Stimulated activated CD4-positive, alpha-beta T cell treated with anti-CD3 and anti-CD28 coated beads, TNF-alpha, amount 100 ng/mL, for 24 hours (primary cell): ENCODE results near the gene RNF31.
"Not testable (repeated sequence)": the region's sequence is repeated elsewhere in the genome, so short reads cannot be mapped to it uniquely, and the experiment has no call there.

Source experiments
- DNase-seq, 3 experiments: peaks; one replicate each; pipeline ENCODE4 v3.0.0-alpha.2; 2020; ENCODE audit warnings: low read depth in 3 of 3

The RNF31 gene

DNA sequence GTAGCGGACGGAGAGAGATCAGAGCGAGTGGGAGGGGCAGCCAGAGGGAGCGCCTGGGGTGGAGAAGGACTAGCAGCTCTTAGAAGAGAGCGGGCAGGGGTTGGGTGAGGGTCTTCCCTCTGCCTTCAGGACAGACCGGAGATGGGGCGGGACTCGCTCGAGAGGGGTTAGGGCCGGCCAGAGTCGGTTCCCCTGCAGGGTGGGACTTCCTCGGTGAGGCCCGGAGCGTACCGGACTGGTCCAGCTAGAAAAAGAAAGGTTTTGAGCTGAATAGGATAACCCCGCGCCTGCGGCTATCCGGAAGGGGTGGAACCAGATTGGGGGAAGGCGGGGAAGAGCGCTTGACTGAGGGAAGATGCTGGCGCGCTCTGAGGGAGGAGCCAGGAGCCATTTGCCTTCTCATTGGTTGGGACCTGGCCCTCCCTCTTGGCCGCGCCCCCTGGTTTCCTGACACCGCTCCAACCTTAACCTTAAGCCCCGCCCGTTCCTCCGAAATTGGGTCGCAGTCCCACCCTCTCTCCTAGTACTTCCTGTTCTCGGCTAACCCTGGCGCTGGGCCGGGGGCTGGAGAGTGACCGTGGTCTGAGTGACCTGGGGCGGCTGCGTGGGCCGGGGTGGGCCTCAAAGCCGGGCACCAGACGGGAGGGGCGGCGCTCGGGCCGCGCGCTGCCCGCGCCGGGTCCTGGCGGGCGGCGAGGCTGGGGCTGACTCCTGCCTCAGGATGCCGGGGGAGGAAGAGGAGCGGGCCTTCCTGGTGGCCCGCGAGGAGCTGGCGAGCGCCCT is at the start of gene RNF31:
TSS of gene RNF31 (plus strand) at position 521 of the 783 bp plus-strand sequence. CDS start at position 722, 201 bp downstream.
- peak; percentile 95 to 99 (median 96) for DNase-seq

DNA sequence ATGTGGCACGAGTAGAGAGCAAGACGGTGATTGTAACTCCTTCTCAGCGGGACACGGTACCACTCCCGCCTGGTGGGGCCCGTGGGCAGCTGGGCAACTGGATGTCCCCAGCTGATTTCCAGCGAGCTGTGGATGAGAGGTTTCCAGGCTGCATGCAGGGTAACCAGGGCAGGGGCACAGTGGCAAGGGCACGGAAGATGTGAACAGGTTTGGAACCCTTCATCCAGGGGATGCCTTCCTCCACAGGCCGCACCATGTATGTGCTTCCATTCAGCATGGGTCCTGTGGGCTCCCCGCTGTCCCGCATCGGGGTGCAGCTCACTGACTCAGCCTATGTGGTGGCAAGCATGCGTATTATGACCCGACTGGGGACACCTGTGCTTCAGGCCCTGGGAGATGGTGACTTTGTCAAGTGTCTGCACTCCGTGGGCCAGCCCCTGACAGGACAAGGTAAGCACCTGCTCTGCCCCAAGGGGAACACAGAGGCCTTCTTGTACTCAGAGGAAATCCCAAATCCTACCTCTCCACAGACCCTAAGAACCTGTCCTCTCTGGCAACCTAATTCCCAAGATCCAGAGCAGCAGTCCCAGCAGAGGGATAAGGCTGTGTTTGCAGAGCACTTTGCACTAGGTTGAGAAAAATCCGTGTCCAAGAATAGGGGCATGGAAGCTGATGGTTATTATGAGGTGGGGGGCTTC is 48.9 kb upstream of the RNF31 start:
- no peak for DNase-seq

DNA sequence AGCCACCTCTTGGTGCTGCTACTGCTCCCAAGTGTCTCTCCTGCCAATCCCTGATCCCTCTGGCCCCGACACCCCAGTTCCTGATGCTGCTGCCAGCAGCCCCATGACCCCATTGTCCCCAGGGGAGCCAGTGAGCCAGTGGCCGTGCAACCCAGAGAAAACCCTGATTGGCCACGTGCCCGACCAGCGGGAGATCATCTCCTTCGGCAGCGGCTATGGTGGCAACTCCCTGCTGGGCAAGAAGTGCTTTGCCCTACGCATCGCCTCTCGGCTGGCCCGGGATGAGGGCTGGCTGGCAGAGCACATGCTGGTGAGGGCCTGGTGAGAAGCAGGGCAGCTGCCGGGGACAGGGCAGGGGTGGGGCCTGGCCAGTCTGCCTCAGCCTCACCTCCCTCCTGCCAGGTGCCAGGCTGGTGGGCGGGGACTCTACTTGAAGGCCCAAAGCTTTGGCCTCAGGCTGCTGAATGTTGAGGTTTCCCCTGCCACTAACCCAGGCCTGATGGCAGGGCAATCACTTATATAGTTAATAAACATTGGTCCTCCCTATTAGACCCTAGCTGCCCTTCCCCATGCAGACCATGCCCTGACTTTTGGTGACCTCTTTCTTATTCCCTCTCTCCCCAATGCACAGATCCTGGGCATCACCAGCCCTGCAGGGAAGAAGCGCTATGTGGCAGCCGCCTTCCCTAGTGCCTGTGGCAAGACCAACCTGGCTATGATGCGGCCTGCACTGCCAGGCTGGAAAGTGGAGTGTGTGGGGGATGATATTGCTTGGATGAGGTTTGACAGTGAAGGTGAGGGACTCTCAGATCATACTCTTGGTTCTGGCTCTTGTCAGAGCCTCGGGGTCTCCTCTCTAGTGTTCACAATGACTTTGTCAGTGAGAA is 48.1 kb upstream of the RNF31 start:
- no peak for DNase-seq

DNA sequence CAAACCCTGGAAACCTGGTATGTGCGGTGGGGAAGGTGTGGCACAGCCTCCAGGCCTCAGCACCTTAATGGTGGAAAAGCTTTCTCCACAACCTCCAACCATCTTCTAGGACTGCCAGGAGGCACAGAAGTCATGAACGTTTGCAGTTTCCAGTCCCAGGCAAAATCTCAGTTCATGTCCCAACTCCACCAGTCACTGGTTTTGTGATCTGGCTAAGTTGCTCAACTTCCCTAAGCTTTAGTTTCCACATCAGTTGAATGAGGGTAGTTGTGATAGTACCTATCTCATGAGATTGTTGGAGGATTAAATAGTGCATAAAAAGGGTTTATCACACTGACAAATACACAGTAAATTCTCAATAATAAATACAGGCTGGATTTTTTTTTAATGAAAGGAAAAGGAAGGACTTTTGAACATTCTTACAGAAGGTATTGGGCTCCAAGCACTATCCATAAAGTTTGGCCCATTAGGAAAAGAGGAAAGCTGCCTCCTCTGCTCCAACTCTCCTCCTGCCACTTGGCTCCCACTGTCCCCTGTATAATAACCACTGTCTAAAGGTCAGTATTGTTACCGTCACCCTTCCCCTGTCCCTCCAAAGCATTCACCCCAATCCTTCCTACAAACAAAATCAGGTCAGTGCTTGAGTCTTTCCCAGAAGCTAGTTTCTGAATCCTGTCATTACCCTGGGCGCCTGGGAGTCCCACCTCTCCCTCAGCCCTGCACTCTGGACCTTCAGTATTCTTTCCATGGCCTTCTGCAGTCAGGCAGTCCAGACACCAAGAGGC is 46.9 kb upstream of the RNF31 start:
- no peak for DNase-seq

DNA sequence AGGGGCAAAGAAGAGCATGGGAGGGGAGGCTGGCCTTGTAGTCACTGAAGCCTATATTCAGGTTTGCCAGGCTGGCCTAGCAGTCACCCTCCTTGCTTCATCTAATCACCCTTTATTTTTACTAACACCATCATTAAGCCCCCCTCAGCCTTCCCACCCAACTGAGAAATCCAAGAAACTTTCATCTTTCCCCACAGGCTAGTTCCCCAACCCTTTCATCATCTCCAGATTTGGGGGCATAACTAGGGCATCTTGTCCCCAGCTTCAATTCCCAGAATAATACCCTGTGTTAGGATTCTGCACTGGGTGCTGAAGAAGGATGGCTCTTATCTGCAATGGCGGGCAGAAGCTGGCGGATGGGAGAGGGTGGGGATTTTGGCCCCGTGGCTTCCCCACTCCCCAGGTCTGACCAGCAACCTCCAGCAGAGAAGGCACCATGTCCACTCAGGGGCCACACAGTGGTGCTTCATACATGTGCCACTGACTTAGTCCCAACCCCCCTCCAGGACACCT is 46.3 kb upstream of the RNF31 start:
- no peak for DNase-seq

DNA sequence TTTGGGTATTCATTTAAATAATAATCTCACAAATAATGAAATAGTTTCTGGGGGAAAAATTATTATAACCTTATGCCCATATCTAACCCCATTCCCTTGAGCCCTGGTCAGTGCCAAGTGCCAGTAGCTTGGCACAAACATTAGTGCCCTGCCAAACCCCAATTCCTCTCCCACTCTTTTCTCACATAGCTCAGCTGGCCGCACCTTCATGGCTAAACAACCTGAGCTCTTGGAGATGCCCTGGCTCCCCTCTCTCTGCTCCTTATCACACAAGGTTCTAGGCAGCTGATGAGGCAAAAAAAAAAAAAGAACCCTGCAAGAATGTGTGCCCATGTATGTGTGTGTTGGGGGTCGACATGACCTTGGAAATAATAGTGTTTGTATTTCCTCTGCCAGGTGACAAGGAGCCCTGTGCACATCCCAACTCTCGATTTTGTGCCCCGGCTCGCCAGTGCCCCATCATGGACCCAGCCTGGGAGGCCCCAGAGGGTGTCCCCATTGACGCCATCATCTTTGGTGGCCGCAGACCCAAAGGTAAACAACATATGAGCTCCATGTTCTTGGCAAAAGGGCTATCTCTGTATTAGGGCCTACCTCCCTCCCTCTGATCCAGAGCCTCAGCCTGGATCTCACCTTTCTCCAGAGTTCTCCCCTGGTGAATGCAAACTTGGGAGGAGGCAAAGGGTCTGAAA is 44.8 kb upstream of the RNF31 start:
- DNase-seq = no peak

DNA sequence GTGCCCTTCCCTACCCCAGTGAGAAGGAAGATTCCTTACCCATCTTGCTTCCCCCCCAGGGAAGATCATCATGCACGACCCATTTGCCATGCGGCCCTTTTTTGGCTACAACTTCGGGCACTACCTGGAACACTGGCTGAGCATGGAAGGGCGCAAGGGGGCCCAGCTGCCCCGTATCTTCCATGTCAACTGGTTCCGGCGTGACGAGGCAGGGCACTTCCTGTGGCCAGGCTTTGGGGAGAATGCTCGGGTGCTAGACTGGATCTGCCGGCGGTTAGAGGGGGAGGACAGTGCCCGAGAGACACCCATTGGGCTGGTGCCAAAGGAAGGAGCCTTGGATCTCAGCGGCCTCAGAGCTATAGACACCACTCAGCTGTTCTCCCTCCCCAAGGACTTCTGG is 43.8 kb upstream of the RNF31 start:
- no peak for DNase-seq

DNA sequence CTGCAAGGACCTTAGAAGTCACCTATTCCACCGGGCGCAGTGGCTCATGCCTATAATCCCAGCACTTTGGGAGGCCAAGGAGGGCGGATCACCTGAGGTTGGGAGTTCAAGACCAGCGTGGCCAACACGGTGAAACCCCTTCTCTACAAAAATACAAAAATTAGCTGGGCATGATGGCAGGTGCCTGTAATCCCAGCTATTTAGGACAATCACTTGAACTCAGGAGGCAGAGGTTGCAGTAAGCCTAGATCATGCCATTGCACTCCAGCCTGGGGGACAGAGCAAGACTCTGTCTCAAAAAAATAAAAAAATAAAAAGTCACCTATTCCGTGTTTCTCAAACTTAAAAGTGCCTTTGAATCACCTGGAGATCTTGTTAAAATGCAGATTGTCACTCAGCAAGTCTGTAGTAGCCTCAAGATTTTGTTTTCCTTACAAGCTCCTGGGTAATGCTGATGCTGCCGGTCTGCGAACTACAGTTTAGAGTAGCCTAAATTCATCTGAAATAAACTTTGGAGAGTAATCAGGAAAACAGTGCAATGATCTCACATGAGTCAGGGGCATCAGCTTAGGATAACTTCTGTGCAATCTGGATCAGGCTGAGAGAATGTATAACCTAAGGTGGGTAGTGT is 41.6 kb upstream of the RNF31 start:
- DNase-seq = not testable (repeated sequence)

DNA sequence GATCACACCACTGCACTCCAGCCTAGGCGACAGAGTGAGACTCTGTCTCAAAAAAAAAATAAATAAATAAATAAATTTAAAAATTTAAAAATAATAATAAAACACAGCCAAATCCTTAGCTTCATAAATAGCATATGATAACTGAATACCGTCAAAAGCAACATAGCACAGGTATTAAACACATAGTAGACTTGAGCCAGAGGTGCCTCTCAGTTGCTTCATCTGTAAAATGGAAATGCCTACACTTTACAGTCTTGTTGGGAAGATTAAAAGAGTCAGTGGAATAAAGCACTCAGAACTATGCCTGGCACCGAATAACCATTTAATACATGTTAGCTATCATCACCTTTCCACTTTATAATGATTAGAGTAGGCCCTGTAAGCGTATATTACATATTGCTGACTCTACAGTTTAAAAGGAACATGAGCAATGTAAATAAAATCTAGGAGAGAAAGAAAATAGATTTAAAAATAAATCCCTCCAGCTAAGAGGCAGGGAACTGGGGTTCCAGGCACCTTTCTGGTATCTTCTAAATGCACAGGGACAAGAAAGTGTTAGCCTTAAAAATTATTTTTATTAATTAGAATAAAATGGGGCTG is 40.5 kb upstream of the RNF31 start:
- DNase-seq = no peak

DNA sequence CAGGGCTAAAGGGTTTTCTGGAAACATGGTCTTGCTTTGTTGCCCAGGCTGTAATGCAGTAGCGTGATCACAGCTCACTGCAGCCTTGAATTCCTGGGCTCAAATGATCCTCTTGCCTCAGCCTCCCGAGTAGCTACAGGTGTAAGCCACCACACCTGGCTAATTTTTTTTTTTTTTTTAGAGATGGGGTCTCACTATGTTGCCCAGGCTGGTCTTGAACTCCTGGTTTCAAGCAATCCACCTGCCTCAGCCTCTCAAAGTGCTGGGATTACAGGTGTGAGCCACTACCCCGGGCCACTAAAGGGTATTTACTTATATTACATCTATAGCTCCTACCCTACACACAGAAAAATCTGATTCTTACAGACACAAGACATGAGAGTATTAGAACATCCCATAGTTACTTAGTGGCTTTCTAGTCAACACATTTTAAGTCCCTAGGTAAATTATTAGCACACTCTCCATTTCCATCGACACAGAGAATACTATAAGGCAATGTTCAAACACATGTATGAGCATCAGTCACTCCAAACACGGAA is 38.9 kb upstream of the RNF31 start:
- DNase-seq = no peak

DNA sequence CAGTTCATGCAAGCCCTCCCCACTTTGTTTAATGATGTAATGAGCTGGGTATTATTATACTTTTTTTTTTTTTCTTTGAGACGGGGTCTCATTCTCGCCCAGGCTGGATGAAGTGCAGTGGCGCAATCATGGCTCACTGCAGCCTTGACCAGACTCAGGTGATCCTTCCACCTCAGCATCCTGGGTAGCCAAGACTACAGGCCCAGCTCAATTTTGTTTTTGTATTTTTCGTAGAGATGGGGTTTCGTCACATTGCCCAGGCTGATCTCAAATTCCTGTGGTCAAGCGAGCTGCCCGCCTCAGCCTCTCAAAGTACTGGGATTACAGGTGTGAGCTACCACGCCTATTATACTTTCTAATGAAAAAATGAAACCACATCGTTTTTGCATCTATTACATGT is 37.2 kb upstream of the RNF31 start:
- DNase-seq = no peak

DNA sequence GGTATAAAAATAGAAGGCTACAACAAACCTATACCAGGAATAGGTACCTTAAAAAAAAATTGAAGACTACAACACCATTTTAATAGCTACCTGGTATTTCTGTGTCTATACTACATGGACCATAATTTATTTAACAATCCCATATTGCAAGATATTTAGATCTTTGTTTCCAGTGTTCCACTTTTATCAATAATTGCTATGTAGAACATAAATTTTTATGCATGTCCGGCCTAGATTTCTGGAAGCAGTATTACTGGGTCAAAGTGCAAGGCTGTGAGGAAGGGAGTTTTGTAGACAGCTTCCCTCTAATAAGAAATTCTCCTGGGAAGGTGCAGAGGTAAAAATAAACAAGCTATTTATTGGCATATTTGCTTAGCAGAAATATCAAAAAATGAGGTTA is 36.8 kb upstream of the RNF31 start:
- DNase-seq = no peak

DNA sequence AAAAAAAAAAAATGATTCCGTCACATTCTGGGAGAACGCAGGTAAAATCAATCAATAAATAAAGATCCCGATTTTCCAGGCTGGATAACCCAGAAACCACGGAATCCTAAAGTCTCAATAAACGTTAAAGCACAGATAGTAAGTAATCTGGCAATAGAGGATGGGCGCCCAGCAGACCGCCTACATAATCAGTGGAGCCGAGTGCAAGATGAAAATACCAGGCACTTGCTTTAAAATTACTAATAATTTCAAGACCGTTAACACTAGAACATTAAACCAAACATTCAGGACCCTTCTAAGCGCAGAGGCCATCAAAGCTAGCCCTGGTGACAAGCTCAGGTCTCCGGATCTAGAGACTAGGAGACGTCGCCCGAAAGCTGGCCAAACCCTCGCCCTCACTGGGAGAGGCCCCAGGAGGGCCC is 33.9 kb upstream of the RNF31 start:
- no peak for DNase-seq

DNA sequence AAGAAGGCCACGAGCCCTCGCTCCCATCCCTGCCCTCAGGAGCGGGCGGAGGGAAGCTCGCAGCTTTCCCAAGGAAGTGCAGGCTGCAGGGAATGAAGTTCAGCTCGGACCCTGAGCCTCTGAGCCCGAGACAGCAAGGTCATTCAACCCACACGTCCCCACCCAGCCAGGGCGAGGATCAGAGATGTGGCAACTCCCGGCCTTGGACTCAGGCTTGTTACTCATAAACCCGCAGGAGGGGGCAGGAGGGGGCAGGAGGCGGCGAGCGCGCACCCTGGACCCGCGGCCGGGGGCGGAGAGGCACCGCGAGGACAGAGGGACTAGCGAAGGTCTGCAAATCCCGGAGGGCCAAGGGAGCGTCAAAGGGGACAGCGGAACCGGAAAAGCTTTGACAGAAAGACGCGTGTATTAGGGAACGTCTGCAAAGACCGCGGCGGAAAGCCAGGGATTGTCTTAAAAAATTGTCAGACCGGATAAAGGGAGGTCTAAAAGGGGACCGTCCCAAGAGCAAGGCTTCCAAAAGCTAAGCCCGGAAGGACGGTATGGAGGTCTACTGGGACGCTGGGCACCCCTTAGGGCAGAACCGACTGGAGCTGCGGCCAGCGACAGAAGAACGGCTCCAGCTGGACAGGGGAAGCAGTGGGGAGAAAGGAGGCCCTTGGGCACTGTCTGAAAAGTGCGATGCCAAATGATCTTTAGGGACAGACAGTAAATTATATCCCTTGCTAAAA is 33.3 kb upstream of the RNF31 start:
- peak in 2 of 3 experiments; percentile 64 to 78 for DNase-seq

DNA sequence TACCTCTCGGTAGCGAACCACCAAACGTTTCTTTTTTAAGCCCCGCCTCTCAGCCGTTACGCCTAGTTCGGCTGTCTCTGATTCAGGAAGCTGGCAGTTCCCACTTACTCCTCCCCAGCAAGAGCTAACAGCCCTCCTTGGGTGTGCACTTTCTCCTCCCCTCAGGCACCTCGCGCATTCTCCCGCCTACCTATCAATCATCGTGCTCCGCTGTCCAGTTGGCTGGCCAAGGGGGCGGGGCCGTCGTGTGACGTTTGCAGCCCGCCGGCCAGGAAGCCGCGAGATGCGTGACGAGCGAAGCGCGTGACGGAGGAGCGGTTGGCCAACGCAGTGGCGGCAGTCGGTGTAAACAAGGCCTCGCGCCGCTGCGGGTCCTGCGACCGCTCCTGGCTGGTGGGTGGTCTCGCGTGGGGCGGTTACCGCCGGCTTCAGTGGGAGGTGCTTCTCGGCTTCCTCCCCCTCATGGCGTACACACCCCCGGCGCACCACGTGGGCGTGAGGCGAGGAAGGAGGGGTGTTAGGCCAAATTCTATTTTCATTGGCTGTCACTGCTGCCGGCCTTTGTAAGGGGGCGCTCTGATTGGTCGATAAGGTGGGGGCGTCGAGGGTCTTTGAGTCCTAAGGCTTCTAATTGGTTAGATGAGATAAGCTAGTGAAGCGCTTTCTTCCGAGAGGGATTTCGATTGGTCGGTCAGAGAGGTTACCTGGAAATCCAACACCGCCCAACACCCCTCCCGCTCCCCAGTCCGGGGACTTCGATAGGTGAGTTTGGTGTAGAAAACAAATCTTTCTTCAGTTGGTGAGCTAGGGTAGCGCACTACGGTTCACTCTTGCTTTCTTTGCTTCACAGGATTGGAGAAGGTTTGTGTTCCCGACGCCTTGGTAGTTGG is 32.5 kb upstream of the RNF31 start, which contains the start of the genes DCAF11 and NRL:
TSS of gene DCAF11 (plus strand) at position 246 of the 890 bp plus-strand sequence. CDS start 818 bp downstream, outside the sequence.
TSS of gene NRL (minus strand) at position 418 of the 890 bp plus-strand sequence. CDS start 32,101 bp downstream, outside the sequence.
- peak; percentile 94 to 97 (median 97) for DNase-seq

DNA sequence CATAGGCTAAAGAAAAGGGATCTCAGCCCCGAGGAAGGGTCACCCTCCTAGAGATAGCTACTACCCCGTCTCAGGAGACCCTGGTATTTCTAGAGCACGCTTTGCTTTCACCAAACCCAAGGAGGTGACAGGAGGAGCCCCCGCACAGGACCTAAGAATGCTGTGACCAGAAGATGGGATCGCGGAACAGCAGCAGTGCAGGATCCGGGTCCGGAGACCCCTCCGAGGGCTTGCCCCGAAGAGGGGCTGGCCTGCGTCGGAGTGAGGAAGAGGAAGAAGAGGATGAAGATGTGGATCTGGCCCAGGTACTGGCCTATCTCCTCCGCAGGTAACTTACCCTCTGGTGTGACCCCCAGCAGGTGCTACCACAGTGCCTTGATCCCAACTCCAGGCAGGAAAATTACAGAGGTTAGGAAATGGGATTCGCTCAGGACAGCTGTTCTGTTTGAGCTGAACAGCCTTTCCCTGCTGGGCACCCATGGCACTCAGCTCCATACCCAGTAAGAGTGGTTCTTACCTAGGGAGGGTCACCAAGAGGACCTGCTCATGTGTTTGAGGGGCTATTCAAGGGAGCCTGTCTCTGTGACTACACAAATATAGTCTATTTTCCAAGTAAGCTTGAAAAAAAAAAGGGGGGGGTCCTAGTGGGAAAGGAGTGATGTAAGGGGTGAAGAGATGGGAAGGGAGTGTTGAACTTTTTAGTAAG is 31.7 kb upstream of the RNF31 start:
- DNase-seq = no peak
